DMS53 treated with DMSO at 0.1 percent for 48 hours (cell line): ENCODE results near the gene KCTD16.
A peak's percentile ranks its signal among the peaks of the same experiment; 100 is the strongest.

Experiments
- DNase-seq: peaks from one replicate; lab custom pipeline; 2025; ENCODE audit not compliant: unreplicated experiment; lab: John Stamatoyannopoulos, UW

The KCTD16 gene

DNA sequence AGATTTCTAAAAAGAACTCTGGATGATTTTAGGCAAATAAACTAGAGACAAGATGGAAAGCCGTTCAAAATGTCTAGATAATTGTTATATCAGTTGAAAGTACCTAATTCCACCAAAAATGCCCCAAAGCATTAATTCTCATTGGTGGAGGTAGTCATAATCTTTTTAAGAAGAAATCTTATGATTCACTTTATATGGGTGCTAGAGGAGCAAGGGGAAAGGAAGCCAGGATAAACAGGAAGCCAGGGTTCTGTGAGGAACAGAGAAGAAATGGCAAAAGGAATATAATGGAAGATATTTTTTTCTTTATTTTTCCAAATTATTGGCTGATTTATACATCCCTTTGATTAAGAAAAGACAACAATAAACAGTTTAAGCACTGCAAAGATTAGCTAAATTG is 8.0 kb upstream of the KCTD16 start:
- DNase-seq = no peak

DNA sequence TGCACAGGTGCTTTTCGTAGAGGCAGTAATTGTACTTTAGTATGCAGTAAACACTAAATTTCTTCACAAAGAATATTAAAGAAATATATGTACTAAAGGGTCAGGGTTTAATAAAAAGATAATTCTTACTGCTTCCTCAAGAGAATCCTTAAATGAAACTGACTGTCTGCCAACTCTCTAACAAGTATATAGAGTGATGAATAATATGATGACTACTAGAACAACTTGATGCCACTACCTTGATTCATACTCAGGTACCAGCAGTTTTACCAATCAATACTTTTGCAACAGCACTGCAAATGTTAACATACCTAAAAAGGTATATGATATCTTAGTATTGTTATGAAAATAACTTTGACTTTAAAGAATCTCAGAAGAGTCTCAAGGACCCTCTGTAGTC is 4.0 kb upstream of the KCTD16 start:
- DNase-seq = no peak

DNA sequence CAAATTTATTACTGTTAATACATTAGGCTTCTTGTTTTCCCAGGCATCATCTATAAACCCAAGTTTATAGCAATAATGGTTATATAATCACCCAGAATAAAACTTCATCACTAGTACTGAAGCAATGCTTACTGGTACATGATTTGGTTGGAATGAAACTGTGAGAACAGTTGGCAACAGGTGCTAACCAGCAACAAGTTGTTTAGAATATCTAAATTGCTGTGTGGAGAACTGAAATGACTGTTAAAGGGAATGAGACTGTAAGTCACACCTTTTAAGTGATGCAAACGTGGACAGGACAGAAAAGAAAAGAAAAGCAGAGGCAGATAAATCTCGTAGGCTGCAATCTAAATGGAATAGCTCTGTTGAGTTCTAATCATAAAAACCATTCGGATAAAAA is 2.7 kb upstream of the KCTD16 start:
- DNase-seq = no peak

GRCh38 chr5:144169904-144170275 is 783 bp upstream of the KCTD16 start:
- no peak for DNase-seq

GRCh38 chr5:144173766-144174165 is 3.1 kb downstream of the KCTD16 start:
- DNase-seq = no peak

DNA sequence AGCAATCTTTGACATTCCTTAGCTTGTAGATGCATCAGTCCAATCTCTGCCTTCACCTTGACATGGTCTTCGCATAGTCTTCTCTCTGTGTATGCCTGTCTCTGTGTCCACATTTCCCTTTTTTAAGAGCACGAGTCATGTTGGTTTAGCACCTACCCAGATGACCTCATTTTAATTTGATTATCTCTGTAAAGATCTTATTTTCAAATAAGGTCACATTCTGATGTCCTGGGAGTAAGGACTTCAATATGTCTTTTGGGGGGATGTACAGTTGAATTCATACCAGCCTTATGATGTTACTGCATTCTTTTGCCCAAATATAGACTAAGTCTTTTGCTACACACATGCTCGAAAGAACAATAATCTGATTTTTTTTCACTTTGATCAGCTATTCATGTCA is 6.9 kb downstream of the KCTD16 start:
- DNase-seq = no peak

- no peak for DNase-seq
These were observed 8.6 kb downstream of the KCTD16 start for GRCh38 chr5:144179226-144179625.

DNA sequence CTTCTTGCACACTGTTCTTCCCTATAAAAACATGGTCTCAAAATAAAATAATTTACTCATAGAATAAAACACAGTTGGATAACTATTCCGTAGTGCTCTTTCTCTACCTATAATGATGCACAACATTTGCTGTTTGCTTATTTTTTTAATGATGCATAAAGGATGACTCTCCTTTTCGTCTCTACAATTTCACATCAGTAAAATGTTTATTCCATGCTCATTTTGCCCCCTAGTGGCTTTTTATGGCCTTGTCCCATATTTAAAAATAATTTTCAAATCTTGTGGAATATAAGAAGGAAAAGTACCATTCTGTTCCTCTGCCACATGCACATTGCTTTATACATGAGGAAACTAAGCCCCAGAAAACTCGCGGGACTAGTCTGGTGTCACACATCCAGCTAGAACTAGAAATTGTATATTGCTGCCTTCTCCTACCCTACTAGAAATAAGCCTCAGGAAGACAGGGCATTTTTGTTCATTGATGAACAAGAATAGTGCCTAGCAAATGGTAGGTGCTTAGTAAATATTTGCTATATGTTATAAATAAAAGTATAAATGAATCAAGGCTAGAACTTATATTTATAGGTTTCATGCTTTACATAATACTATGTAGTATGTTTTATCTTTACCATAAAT is 12.7 kb downstream of the KCTD16 start:
- peak; percentile 37 for DNase-seq

GRCh38 chr5:144187699-144188294 is 17.1 kb downstream of the KCTD16 start:
- DNase-seq = peak; percentile 88

- DNase-seq = no peak
These were observed 19.2 kb downstream of the KCTD16 start for GRCh38 chr5:144189800-144190429.

DNA sequence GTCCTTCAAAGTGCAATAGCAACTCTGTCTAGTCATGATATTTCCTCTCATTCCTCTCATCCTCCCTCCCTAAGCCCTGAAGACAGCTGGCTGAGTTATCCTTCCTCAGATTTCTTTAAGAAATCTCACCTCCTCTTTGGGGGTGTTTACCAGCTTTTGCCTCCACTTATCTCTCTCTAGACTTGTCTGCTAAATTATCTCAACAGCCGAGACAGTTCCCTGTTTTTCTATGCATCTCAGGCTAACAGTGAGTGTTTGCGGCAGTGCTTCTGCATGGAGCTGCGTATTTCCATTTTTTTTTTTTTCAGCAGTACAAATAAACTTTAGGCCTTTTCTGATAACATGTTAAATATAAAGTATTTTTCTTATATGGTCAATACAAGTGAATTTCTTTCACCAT is 20.9 kb downstream of the KCTD16 start:
- DNase-seq = no peak

GRCh38 chr5:144191998-144192397 is 21.3 kb downstream of the KCTD16 start:
- peak; percentile 50 for DNase-seq

GRCh38 chr5:144192661-144193060 is 22.0 kb downstream of the KCTD16 start:
- DNase-seq = no peak

DNA sequence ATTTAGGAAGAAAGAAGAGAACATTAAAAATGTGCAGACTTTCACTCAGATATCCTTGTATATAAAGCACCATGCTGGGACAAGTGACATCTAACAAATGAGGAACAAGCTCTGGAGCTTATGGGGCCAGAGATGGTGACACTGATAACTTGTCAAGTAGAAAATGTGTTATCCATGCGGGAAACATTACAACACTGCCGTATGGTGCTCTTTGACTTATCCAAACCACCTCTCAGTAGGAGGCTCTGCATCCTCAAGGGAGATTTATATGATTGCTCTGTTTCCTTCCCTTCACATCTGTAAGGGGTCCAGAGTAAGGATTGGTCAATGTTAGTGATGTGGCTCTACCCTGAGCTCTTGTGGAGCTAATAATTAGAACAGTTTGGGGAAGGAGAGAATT is 23.5 kb downstream of the KCTD16 start:
- no peak for DNase-seq

GRCh38 chr5:144195448-144195847 is 24.8 kb downstream of the KCTD16 start:
- no peak for DNase-seq

GRCh38 chr5:144196612-144197011 is 25.9 kb downstream of the KCTD16 start:
- no peak for DNase-seq

GRCh38 chr5:144198386-144198785 is 27.7 kb downstream of the KCTD16 start:
- DNase-seq = peak; percentile 77

GRCh38 chr5:144201588-144201987 is 30.9 kb downstream of the KCTD16 start:
- no peak for DNase-seq

- no peak for DNase-seq
These were observed 31.4 kb downstream of the KCTD16 start for GRCh38 chr5:144202072-144202471.

GRCh38 chr5:144202726-144203125 is 32.1 kb downstream of the KCTD16 start:
- no peak for DNase-seq

DNA sequence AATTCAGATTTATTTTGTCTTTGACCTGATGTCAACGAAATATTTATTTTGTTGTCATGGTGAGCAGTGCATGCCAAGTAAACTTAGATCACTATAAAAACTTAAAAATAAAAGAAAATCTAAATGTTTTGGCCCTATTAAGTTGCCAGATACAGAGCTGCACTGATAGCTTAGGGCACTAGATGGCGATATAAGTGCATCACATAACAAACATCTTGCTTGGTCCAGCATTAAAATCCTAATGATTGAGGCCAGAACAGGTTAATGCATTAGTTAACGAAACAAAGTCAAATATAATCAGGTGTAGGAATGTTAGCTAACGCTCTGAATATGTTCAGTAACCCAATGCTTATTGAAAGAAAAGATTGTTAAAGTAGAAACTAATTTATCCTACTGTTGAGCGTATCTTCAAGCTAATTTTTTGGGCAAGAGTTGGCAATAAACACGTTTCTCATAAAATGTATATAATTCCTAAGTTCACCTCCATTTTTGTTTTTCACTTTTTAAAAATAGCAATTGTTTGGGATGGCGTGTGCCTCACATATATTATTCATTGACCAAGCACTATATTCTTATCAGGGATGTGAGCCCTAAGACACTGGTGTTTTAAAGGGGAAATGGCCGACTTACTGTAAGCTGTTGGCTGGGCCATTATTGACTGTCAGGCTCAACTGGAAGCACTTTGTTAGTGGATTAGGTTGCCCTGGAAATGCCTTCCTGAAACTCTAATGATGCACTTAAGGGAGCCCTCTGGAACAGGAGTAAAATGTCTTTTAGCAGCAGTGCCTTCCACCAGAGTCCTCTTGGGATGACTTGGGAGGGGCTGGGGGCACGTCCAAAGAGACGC is 33.3 kb downstream of the KCTD16 start:
- DNase-seq = peak; percentile 67

DNA sequence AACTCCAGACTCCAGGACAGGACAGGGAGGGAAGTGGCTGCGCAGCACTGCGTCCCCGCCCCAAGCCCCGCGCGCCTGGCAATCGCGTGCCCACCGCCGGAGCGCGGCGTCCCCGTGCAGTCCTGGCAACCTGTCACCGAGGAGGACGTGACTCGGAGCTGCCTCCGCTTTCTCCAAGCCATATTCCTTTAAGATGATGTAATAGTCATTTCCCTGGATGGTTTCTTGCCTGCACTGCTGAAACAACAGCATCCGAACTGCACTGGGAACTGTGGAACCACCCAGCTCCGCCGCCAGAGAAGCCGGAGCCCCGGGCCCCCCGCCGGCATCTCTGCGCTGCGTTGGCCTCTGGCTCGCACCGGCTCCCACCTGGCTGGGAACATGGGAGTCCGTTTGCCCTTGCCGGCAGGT is 34.5 kb downstream of the KCTD16 start:
- peak; percentile 14 for DNase-seq
